IMR-90 (cell line): Measurements from ENCODE around the gene SVEP1. TPM values are rescaled to one million over a fixed set of nuclear protein-coding genes. Genes with fewer than 3 reads are reported as not detected.

Experiments
- ATAC-seq: fragments of 200-7000 bp; cut with Tn5 transposase; 2 replicates; pipeline ENCODE4 v1.9.1; 2020; ENCODE audit warnings: low read depth, mild to moderate bottlenecking, moderate library complexity
- BruUV-seq: library from RNA; stranded (reverse); fragments of 400-500 nt; replicated peaks from 2 replicates; lab custom pipeline; 2021; lab: Mats Ljungman, UMichigan
- CTCF ChIA-PET: fragments of 300-600 bp; formaldehyde crosslinking; extraction: SDS; loops from one replicate; lab custom pipeline; 2021; ENCODE audit warnings: antibody characterized with exemption; lab: Yijun Ruan, JAX
- POLR2A ChIA-PET: fragments of 300-600 bp; sonication (Branson Sonifier 250); formaldehyde crosslinking; loops from one replicate; lab custom pipeline; 2022; ENCODE audit warnings: antibody characterized with exemption; ENCODE audit not compliant: unreplicated experiment; lab: Charles Lee
- DNase-seq: peaks from one replicate; pipeline ENCODE4 v3.0.0; 2013
- H2AFZ ChIP-seq: replicated peaks from 2 replicates; pipeline ENCODE3; 2013; ENCODE audit warnings: low read length, mild to moderate bottlenecking; ENCODE audit not compliant: poor library complexity
- H2AK5ac ChIP-seq: 2 replicates; pipeline ENCODE4 v1.6.1; 2013; ENCODE audit warnings: low read depth, low read length, inconsistent platforms
- H2AK9ac ChIP-seq: replicated peaks from 2 replicates; pipeline ENCODE3; 2013; ENCODE audit warnings: mild to moderate bottlenecking, low read depth, low read length, moderate library complexity; ENCODE audit not compliant: poor library complexity
- H2BK120ac ChIP-seq: 2 replicates; pipeline ENCODE4 v1.6.1; 2013; ENCODE audit warnings: low read depth, low read length, inconsistent platforms
- H2BK15ac ChIP-seq: 3 replicates; pipeline ENCODE4 v1.6.1; 2013; ENCODE audit warnings: low read depth, low read length, inconsistent platforms
- H2BK20ac ChIP-seq: 2 replicates; pipeline ENCODE4 v1.6.1; 2013; ENCODE audit warnings: low read depth, mild to moderate bottlenecking, inconsistent platforms, low read length, moderate library complexity
- H2BK5ac ChIP-seq: 2 replicates; pipeline ENCODE4 v1.6.1; 2013; ENCODE audit warnings: mild to moderate bottlenecking, low read depth, low read length, inconsistent platforms; ENCODE audit not compliant: poor library complexity, severe bottlenecking
- H3K14ac ChIP-seq: replicated peaks from 2 replicates; pipeline ENCODE4 v1.6.1; 2013; ENCODE audit warnings: low read depth, low read length, inconsistent platforms
- H3K18ac ChIP-seq: 2 replicates; pipeline ENCODE4 v1.6.1; 2013; ENCODE audit warnings: low read depth, low read length, control low read depth
- H3K23ac ChIP-seq: 2 replicates; pipeline ENCODE4 v1.6.1; 2013; ENCODE audit warnings: low read depth, low read length, inconsistent platforms
- H3K27ac ChIP-seq: 2 replicates; pipeline ENCODE4 v1.5.1; 2013; ENCODE audit warnings: mild to moderate bottlenecking, control low read depth, low read length; ENCODE audit not compliant: insufficient read depth
- H3K27me3 ChIP-seq: 2 replicates; pipeline ENCODE4 v1.6.1; 2013; ENCODE audit warnings: low read length; ENCODE audit not compliant: control insufficient read depth, insufficient read depth
- H3K36me3 ChIP-seq: 2 replicates; pipeline ENCODE4 v1.6.1; 2013; ENCODE audit warnings: low read length, mixed read lengths; ENCODE audit not compliant: control insufficient read depth, insufficient read depth
- H3K4ac ChIP-seq: 2 replicates; pipeline ENCODE4 v1.6.1; 2013; ENCODE audit warnings: low read depth, low read length, inconsistent platforms
- H3K4me1 ChIP-seq: 2 replicates; pipeline ENCODE4 v1.6.1; 2013; ENCODE audit warnings: low read length, mixed read lengths; ENCODE audit not compliant: control insufficient read depth, insufficient read depth
- H3K4me2 ChIP-seq: 2 replicates; pipeline ENCODE4 v1.6.1; 2013; ENCODE audit warnings: low read depth, mild to moderate bottlenecking, control low read depth, low read length, moderate library complexity
- H3K4me3 ChIP-seq: 2 replicates; pipeline ENCODE4 v1.5.1; 2013; ENCODE audit warnings: low read depth, mild to moderate bottlenecking, control low read depth, low read length, moderate library complexity; ENCODE audit not compliant: insufficient read depth
- H3K56ac ChIP-seq: 2 replicates; pipeline ENCODE4 v1.6.1; 2013; ENCODE audit warnings: low read length, inconsistent platforms; ENCODE audit not compliant: insufficient read depth; ENCODE audit errors: extremely low read depth
- H3K79me1 ChIP-seq, 2 experiments: 2 replicates each; pipeline ENCODE4 v1.6.1; 2013; ENCODE audit warnings: low read length in 2 of 2, inconsistent platforms in 1 of 2, low read depth in 1 of 2
- H3K9ac ChIP-seq: 2 replicates; pipeline ENCODE4 v1.6.1; 2013; ENCODE audit warnings: low read depth, low read length, control low read depth
- H3K9me1 ChIP-seq: 2 replicates; pipeline ENCODE4 v1.6.1; 2013; ENCODE audit warnings: low read length, inconsistent platforms; ENCODE audit not compliant: insufficient read depth
- H3K9me3 ChIP-seq: 2 replicates; pipeline ENCODE4 v1.6.1; 2013; ENCODE audit warnings: low read length; ENCODE audit not compliant: control insufficient read depth, insufficient read depth
- H4K20me1 ChIP-seq: 2 replicates; pipeline ENCODE4 v1.6.1; 2013; ENCODE audit warnings: low read length, inconsistent platforms; ENCODE audit not compliant: insufficient read depth
- H4K5ac ChIP-seq: 2 replicates; pipeline ENCODE4 v1.6.1; 2013; ENCODE audit warnings: mild to moderate bottlenecking, low read depth, low read length, control low read depth
- H4K8ac ChIP-seq, 2 experiments: 2 replicates each; pipeline ENCODE4 v1.6.1; 2013; ENCODE audit warnings: low read depth in 2 of 2, low read length in 2 of 2, control low read depth in 1 of 2, inconsistent platforms in 1 of 2
- H4K91ac ChIP-seq: 2 replicates; pipeline ENCODE4 v1.6.1; 2013; ENCODE audit warnings: low read depth, low read length, inconsistent platforms; ENCODE audit not compliant: insufficient read depth
- BHLHE40 ChIP-seq: fragments of 150-350 bp; IDR thresholded peaks from 2 replicates; pipeline ENCODE4 v1.6.1; 2016; ENCODE audit warnings: mild to moderate bottlenecking, low read depth, low read length
- CEBPB ChIP-seq: IDR thresholded peaks from 2 replicates; pipeline ENCODE4 v1.6.1; 2012; ENCODE audit warnings: low read depth, low read length, improper control_type of control experiment
- CHD1 ChIP-seq: IDR thresholded peaks from 2 replicates; pipeline ENCODE4 v1.6.1; 2012; ENCODE audit warnings: low read depth, low read length, improper control_type of control experiment
- CTCF ChIP-seq: conservative IDR thresholded peaks from 2 replicates; pipeline ENCODE4 v1.5.1; 2012; ENCODE audit warnings: mild to moderate bottlenecking, low read depth, low read length, improper control_type of control experiment
- ELK1 ChIP-seq: fragments of 150-350 bp; IDR thresholded peaks from 2 replicates; pipeline ENCODE4 v1.6.1; 2016; ENCODE audit warnings: low read depth, mild to moderate bottlenecking, low read length, moderate library complexity, borderline replicate concordance
- FOS ChIP-seq: fragments of 150-350 bp; IDR thresholded peaks from 2 replicates; pipeline ENCODE4 v1.6.1; 2016; ENCODE audit warnings: low read depth, low read length
- MAFK ChIP-seq: IDR thresholded peaks from 2 replicates; pipeline ENCODE4 v1.6.1; 2012; ENCODE audit warnings: low read depth, low read length, improper control_type of control experiment
- MAZ ChIP-seq: IDR thresholded peaks from 2 replicates; pipeline ENCODE4 v1.6.1; 2012; ENCODE audit warnings: low read depth, mild to moderate bottlenecking, low read length, improper control_type of control experiment, moderate library complexity, borderline replicate concordance
- MXI1 ChIP-seq: IDR thresholded peaks from 2 replicates; pipeline ENCODE4 v1.6.1; 2012; ENCODE audit warnings: low read depth, mild to moderate bottlenecking, low read length, moderate library complexity, borderline replicate concordance
- NFE2L2 ChIP-seq: fragments of 150-350 bp; IDR thresholded peaks from 2 replicates; pipeline ENCODE4 v1.6.1; 2016; ENCODE audit warnings: low read depth, mild to moderate bottlenecking, low read length
- POLR2A ChIP-seq: IDR thresholded peaks from 2 replicates; pipeline ENCODE4 v1.6.1; 2012; ENCODE audit warnings: mild to moderate bottlenecking, low read depth, low read length
- RAD21 ChIP-seq: IDR thresholded peaks from 2 replicates; pipeline ENCODE4 v1.6.1; 2012; ENCODE audit warnings: low read length, improper control_type of control experiment
- RCOR1 ChIP-seq: IDR thresholded peaks from 2 replicates; pipeline ENCODE4 v1.6.1; 2012; ENCODE audit warnings: mild to moderate bottlenecking, low read length, improper control_type of control experiment; ENCODE audit not compliant: insufficient replicate concordance
- RFX5 ChIP-seq: IDR thresholded peaks from 2 replicates; pipeline ENCODE4 v1.8.0; 2012; ENCODE audit warnings: low read depth, mild to moderate bottlenecking, low read length, moderate library complexity
- SMC3 ChIP-seq: fragments of 150-350 bp; IDR thresholded peaks from 2 replicates; pipeline ENCODE4 v1.6.1; 2016; ENCODE audit warnings: low read depth, mild to moderate bottlenecking, antibody characterized with exemption, low read length, moderate library complexity
- WGBS, 2 experiments: methylation state at CpG; one replicate each; pipeline versions ENCODE4 v1.1.5 to v1.1.7; 2013; ENCODE audit warnings: missing lambda C conversion rate in 2 of 2; ENCODE audit not compliant: insufficient read length in 1 of 2; ENCODE audit errors: extremely low coverage in 2 of 2; 5-methylcytosine and 5-hydroxymethylcytosine counted together
- dilution Hi-C: fragments of 300-500 bp; cut with HindIII; formaldehyde crosslinking; loops from one replicate; pipeline ENCODE4 v1.14.3; 2018; ENCODE audit warnings: low sequenced_read_pairs; ENCODE audit not compliant: unreplicated experiment
- in situ Hi-C: fragments of 300-500 bp; cut with MboI; formaldehyde crosslinking; loops from 3 replicates; pipeline ENCODE4 v1.14.3; 2019; ENCODE audit warnings: low sequenced_read_pairs, inconsistent platforms, mixed read lengths
- intact Hi-C: fragments of 100-400 bp; cut with micrococcal nuclease; formaldehyde crosslinking; loops from 2 replicates; pipeline ENCODE4 v1.10.0; 2022
- polyA plus RNA-seq, 3 experiments: library from polyadenylated mRNA; depleted of rRNA; stranded (reverse); fragments of >200 nt; gene quantifications; 2 replicates each; pipeline ENCODE4 v1.2.3, GENCODE V29; 2012; ENCODE audit warnings: low replicate concordance in 1 of 3
- total RNA-seq: library from RNA; depleted of rRNA; stranded (reverse); fragments of >200 nt; gene quantifications from 2 replicates; pipeline ENCODE4 v1.2.3, GENCODE V29; 2012

SVEP1 gene
- total and polyA plus RNA-seq, 2 of the 4 experiments (the other 2 are of a cell fraction): 4.8 to 16.7 TPM

GRCh38 chr9:110316261-110317075, 263.1 kb downstream of the SVEP1 start:
- no peak overlapping the region for H2BK5ac ChIP-seq
- H2AFZ ChIP-seq: no peak overlapping the region
- H3K27me3 ChIP-seq: 0 out of 2 replicates have a peak, but pooled peaks cover 4% of the 10 kb centered on the region
- no peak overlapping the region for H2BK15ac ChIP-seq
- no peak overlapping the region for H2AK9ac ChIP-seq
- H2BK120ac ChIP-seq: no peak overlapping the region
- POLR2A ChIA-PET: no interaction called here
- no peaks in the 10 kb centered on the region for H3K9me1 ChIP-seq
- H3K23ac ChIP-seq: no peak overlapping the region
- peaks cover 2% of the 10 kb centered on the region; the same call in 1 of the 2 replicates for H3K9me3 ChIP-seq
- WGBS, 2 experiments: 0% methylated on average over 3 of the region's 6 CpGs; no CpG with 5 or more reads in 1 of the 2 experiments
- H2BK20ac ChIP-seq: no peak overlapping the region
- no peak overlapping the region for H3K4me3 ChIP-seq
- no peak overlapping the region for H4K8ac ChIP-seq
- no peak overlapping the region for H3K4ac ChIP-seq
- dilution Hi-C loops: no loop called here
- no peak overlapping the region for H3K56ac ChIP-seq
- peak overlapping the region; percentile 39 for H3K4me2 ChIP-seq
- DNase-seq: no peak
- in situ Hi-C loops: loop anchor here (25.0 kb wide), 1 partner anchor 1021 kb away; the partner anchor contains the start of gene OR2K2
- no TSS peak for BruUV-seq
- H3K79me1 ChIP-seq: no peaks in the 10 kb centered on the region
- no peaks in the 10 kb centered on the region; the same call in 1 of the 2 replicates for H3K4me1 ChIP-seq
- no peak overlapping the region for H4K91ac ChIP-seq
- TF ChIP-seq RAD21 (no peak), CTCF (no peak), POLR2A (no peak), ELK1 (no peak), MAZ (no peak), CHD1 (no peak), SMC3 (no peak), MXI1 (no peak), RCOR1 (no peak), MAFK (no peak), BHLHE40 (no peak), RFX5 (no peak), NFE2L2 (no peak), FOS (no peak), CEBPB (no peak)
- no peak overlapping the region for H3K27ac ChIP-seq
- intact Hi-C loops: no loop called here
- H3K9ac ChIP-seq: no peak overlapping the region
- no peaks in the 10 kb centered on the region for H3K36me3 ChIP-seq
- no peak overlapping the region for H4K5ac ChIP-seq
- H4K20me1 ChIP-seq: no peaks in the 10 kb centered on the region
- no peak overlapping the region for H2AK5ac ChIP-seq
- CTCF ChIA-PET: no interaction called here
- no peak for ATAC-seq
- H3K18ac ChIP-seq: no peak overlapping the region
- H3K14ac ChIP-seq: no peak overlapping the region
